CD4-positive, alpha-beta T cell treated with Interleukin-4 for 1 hour (primary cell): ENCODE results near the gene TUBA3C.

Experiments used
- DNase-seq, 2 donors: peaks; one replicate each; pipeline ENCODE4 v3.0.0-alpha.2; 2020 to 2022

The TUBA3C gene

GRCh38 chr13:19159761-19160420 is 21.7 kb downstream of the TUBA3C start:
- no peak for DNase-seq

DNA sequence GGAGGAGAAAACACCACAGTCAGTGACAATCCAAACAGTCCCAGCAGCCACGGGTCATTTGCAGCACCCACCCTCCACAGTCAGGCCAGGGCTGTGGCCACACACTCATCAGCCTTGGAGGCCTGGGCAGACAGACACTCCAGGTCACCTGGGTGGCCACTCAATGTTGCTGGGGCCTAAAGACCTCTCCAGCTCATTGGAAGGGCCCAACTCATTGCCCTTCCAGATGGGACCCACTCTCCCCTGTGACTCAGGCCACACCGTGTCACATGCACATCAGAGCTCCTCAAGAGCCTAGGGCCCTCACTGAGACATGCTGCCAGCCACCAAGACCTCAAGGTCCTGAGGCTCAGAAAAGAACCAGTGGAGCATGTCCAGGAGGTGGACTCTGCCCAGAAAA is 22.4 kb downstream of the TUBA3C start:
- DNase-seq: no peak

- DNase-seq: no peak
Measured at GRCh38 chr13:19158526-19159174, 23.0 kb downstream of the TUBA3C start.

DNA sequence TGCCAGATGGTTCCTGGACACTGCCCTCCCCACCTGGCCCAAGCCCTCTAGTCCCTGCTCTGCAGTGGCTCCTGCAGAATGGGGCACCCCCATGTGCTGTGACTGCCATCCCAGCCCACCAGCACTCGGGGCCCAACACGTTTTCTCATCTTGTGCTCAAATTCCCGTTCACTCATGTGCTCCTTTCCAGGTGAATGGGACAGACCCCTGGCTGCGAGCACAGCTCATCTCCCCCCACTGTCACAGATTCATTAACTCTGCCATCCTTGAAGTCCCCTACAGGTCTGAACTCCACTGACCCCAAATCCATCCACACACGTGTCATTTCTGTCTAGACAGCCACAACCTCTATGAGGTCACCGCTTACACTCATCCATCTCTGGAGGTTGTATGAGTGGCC is 23.6 kb downstream of the TUBA3C start:
- DNase-seq: no peak

DNA sequence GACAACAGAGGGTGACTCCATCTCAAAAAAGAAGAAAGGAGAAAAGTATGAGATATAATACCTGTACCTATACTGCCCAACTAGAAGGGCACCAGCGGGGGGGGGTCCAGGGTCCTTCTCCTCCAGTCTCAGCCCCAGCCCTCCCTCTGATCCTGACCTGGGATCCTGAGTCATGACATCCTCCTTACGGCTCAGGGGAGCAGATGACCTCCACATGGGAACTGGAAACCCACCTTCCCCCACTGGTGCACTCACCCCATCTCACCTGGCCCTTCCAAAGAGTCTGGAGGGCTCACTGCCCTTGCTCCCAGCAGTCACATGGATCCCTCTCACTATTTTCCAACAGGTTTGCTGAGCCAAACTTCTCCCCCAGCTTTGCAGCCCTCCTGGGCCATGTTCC is 24.2 kb downstream of the TUBA3C start:
- DNase-seq: no peak

GRCh38 chr13:19156013-19156825 is 25.4 kb downstream of the TUBA3C start:
- no peak for DNase-seq

DNA sequence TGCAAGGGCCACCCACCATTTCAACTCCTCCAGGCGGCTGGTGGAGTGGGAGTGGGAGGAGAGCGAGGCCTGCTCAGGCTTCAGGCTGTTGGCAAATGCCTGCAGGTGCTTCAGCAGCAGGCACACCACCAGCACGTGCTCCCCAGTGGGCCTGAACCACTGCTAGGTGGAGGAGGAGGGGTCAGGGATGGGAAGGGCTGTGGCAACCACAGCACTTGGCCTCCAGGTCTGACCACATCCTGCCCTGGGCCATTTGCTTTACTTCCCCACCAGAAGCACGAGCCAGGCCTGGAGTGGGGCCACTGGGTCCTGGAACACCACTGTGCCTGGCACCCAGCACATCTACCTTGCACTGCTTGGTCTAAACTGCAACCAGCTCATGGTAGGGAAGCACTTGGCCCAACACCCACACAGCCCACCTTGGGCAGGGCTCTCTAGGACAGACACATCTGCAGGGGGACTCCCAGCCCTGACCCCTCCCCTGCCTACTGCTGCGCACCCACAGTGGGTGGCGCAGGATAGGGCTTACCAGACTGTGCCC is 26.2 kb downstream of the TUBA3C start:
- no peak for DNase-seq

DNA sequence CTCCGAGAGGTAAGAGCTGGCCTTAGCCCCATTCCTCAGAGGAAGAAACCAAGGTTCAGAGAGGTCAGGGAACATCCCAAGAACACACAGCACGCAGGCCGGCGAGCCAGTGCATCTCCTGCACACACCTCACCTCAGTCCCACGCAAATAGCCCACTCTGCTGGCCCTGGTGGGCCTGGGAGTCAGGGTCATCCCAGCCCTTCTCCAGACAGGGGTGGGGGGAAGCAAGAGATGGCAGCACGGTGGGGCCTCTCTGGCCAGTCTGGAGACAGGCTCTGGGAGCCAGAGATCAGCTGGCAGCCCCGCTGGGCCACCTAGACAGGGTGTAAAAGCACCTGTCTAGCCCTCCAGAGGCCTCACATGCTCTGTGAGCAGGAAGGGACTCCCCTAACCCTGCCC is 26.8 kb downstream of the TUBA3C start:
- DNase-seq: no peak

DNA sequence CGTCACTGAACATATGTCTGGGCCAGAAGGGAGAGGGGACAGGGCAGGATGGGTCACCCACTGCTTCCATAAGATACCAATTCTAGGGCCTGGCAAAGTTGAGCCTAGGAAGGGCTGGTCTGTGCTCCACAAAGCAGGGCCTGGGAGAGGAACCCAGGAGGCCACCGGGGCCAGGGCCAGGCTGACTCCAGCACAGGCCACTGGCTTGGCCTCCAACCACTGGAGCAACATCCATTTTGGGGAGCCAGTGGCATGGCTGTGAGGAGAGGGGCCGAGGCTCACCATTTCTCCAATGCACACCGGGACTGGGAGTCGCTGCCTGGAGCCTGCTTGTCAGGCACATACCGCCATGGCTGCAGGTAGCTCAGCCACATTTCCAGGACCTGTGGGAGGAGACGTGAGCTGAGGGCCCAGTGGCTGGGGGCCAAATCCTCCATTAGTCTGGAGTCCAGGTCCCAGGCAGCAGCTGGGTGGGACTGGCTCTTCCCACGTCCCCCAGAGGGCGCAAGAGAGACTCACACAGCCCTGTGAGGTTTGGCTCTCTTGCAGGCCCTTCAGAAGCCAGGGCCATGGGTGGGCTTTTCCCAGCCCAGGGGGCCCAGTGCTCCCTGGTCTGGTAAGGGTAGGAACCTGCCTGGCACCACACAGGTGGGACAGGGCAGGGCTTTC is 27.7 kb downstream of the TUBA3C start:
- DNase-seq: no peak

GRCh38 chr13:19152403-19152802 is 29.2 kb downstream of the TUBA3C start:
- DNase-seq: no peak

GRCh38 chr13:19151581-19152263 is 29.9 kb downstream of the TUBA3C start:
- DNase-seq: no peak

GRCh38 chr13:19150712-19151228 is 30.9 kb downstream of the TUBA3C start:
- DNase-seq: no peak

- DNase-seq: no peak
Measured at GRCh38 chr13:19150226-19150625, 31.4 kb downstream of the TUBA3C start.

- DNase-seq: no peak
Measured at GRCh38 chr13:19148561-19148960, 33.1 kb downstream of the TUBA3C start.
